T-helper 1 cell treated with Interleukin-12 subunit alpha and Interleukin-12 subunit beta and Interleukin-4 antibody, amounts not matched to agents 30 ng/mL and 1 ng/mL, for 36 hours (primary cell): ENCODE data around the gene KCNQ4. TPM values are rescaled to one million over a fixed set of nuclear protein-coding genes. Genes with fewer than 3 reads are reported as not detected.

Source experiments
- intact Hi-C: fragments of 100-400 bp; cut with micrococcal nuclease; formaldehyde crosslinking; loops from one replicate; pipeline ENCODE4 v1.15.1; 2024
- total RNA-seq: library from RNA; stranded (reverse); gene quantifications from 2 replicates; pipeline ENCODE4 v1.2.3, GENCODE V29; 2022

Gene KCNQ4
- total RNA-seq, 1 donor from 2014 or later: 0.88 TPM

- intact Hi-C loops: no loop called here
Observed at GRCh38 chr1:40776236-40777072, 7.1 kb upstream of the KCNQ4 start.

GRCh38 chr1:40777224-40777970 is 6.2 kb upstream of the KCNQ4 start:
- intact Hi-C loops: no loop called here

- intact Hi-C loops: no loop called here
Observed at GRCh38 chr1:40780678-40781607, 2.6 kb upstream of the KCNQ4 start.

GRCh38 chr1:40781608-40781971 is 2.0 kb upstream of the KCNQ4 start:
- intact Hi-C loops: no loop called here

GRCh38 chr1:40782371-40782956 is 1.1 kb upstream of the KCNQ4 start:
- intact Hi-C loops: loop anchor here (2.0 kb wide), 1 partner anchor 20 kb away; no protein-coding TSS in a partner anchor

- intact Hi-C loops: no loop called here
Observed at GRCh38 chr1:40784141-40784770, 669 bp downstream of the KCNQ4 start.

- intact Hi-C loops: no loop called here
Observed at GRCh38 chr1:40784771-40785151, 1.2 kb downstream of the KCNQ4 start.

- intact Hi-C loops: no loop called here
Observed at GRCh38 chr1:40785446-40785845, 1.9 kb downstream of the KCNQ4 start.

GRCh38 chr1:40786171-40786994 is 2.8 kb downstream of the KCNQ4 start:
- intact Hi-C loops: no loop called here

- intact Hi-C loops: no loop called here
Observed at GRCh38 chr1:40786995-40787705, 3.6 kb downstream of the KCNQ4 start.

- intact Hi-C loops: no loop called here
Observed at GRCh38 chr1:40787737-40788560, 4.4 kb downstream of the KCNQ4 start.

GRCh38 chr1:40788561-40789341 is 5.2 kb downstream of the KCNQ4 start:
- intact Hi-C loops: no loop called here

GRCh38 chr1:40789342-40789598 is 5.7 kb downstream of the KCNQ4 start:
- intact Hi-C loops: no loop called here

- intact Hi-C loops: no loop called here
Observed at GRCh38 chr1:40789661-40790430, 6.3 kb downstream of the KCNQ4 start.

- intact Hi-C loops: no loop called here
Observed at GRCh38 chr1:40792036-40792435, 8.4 kb downstream of the KCNQ4 start.

GRCh38 chr1:40793617-40794016 is 10.0 kb downstream of the KCNQ4 start:
- intact Hi-C loops: no loop called here

- intact Hi-C loops: no loop called here
Observed at GRCh38 chr1:40794048-40794447, 10.5 kb downstream of the KCNQ4 start.
